A549 (cell line): ENCODE measurements around the gene KCNE2. TPM values are rescaled to one million over a fixed set of nuclear protein-coding genes. Genes with fewer than 3 reads are reported as not detected.

Experiments used
- ATAC-seq, 2 experiments: fragments of 200-7000 bp in 1 of 2; fragments of >200 bp in 1 of 2; cut with Nextera tagmentation in 1 of 2; cut with Tn5 transposase in 1 of 2; 3 replicates each; pipeline versions ENCODE4 v1.8.0 to v1.9.1; 2018 to 2020; ENCODE audit warnings: mild to moderate bottlenecking in 1 of 2, moderate library complexity in 1 of 2
- CTCF ChIA-PET: fragments of 300-600 bp; sonication (Branson Sonifier 250); formaldehyde crosslinking; extraction: SDS; loops from one replicate; lab custom pipeline; 2021; ENCODE audit warnings: antibody characterized with exemption, inconsistent platforms; lab: Yijun Ruan, JAX
- POLR2A ChIA-PET: fragments of 350-600 bp; formaldehyde crosslinking; extraction: SDS; loops from one replicate; lab custom pipeline; 2021; ENCODE audit warnings: antibody characterized with exemption, inconsistent platforms; lab: Yijun Ruan, JAX
- DNase-seq, 2 experiments: peaks; one replicate each; pipeline versions ENCODE4 v3.0.0 to v3.0.0-alpha.2; 2011 to 2016; ENCODE audit warnings: low read depth in 1 of 2, low spot score in 1 of 2
- FAIRE-seq: peaks from 2 replicates; lab custom pipeline; 2011; peaks lifted over from hg19 to GRCh38; lab: Jason Lieb, UNC
- H3K27ac ChIP-seq, 2 experiments: fragments of >200 bp; sonication (Bioruptor Twin); formaldehyde crosslinking; 3 replicates each; pipeline ENCODE4 v1.5.1; 2016 to 2017
- H3K4me1 ChIP-seq: fragments of >200 bp; sonication (Bioruptor Twin); formaldehyde crosslinking; 3 replicates; pipeline ENCODE4 v1.6.1; 2016
- H3K4me2 ChIP-seq: fragments of >200 bp; sonication (Bioruptor Twin); formaldehyde crosslinking; 3 replicates; pipeline ENCODE4 v1.6.1; 2016
- H3K4me3 ChIP-seq: fragments of >200 bp; sonication (Bioruptor Twin); formaldehyde crosslinking; 3 replicates; pipeline ENCODE4 v1.5.1; 2016
- H3K9me3 ChIP-seq: fragments of >200 bp; sonication (Bioruptor Twin); formaldehyde crosslinking; 3 replicates; pipeline ENCODE4 v1.6.1; 2016
- ATOH8 ChIP-seq: fragments of 250-450 bp; sonication (Bioruptor Pico); IDR thresholded peaks from 2 replicates; pipeline ENCODE4 v1.5.0; 2020; ENCODE audit warnings: low read depth, mild to moderate bottlenecking, moderate library complexity
- BCL3 ChIP-seq: fragments of >200 bp; sonication (Bioruptor Twin); formaldehyde crosslinking; IDR thresholded peaks from 3 replicates; pipeline ENCODE4 v1.6.1; 2016
- BHLHE40 ChIP-seq: IDR thresholded peaks from 2 replicates; pipeline ENCODE4 v1.6.1; 2012; ENCODE audit warnings: low read depth, low read length, inconsistent platforms
- CTCF ChIP-seq: fragments of >200 bp; sonication (Bioruptor Twin); formaldehyde crosslinking; IDR thresholded peaks from 3 replicates; pipeline ENCODE4 v1.5.1; 2016
- E2F6 ChIP-seq: IDR thresholded peaks from 2 replicates; pipeline ENCODE4 v1.6.1; 2012; ENCODE audit warnings: low read depth, borderline replicate concordance
- EHF ChIP-seq: fragments of 250-450 bp; sonication (Bioruptor Pico); IDR thresholded peaks from 2 replicates; pipeline ENCODE4 v1.5.0; 2020; ENCODE audit warnings: mild to moderate bottlenecking
- ESRRA ChIP-seq: fragments of 150-350 bp; IDR thresholded peaks from 2 replicates; pipeline ENCODE4 v1.6.1; 2014; ENCODE audit warnings: mild to moderate bottlenecking, low read length, borderline replicate concordance
- FOSL2 ChIP-seq, 2 experiments: fragments of 450-650 bp in 1 of 2; fragments of >200 bp in 1 of 2; sonication (Bioruptor Twin) in 1 of 2; formaldehyde crosslinking; IDR thresholded peaks; 2 replicates each; pipeline versions ENCODE4 v1.5.0 to v1.6.1; 2016 to 2020; ENCODE audit warnings: mild to moderate bottlenecking in 1 of 2, moderate library complexity in 1 of 2
- FOXS1 ChIP-seq: fragments of 250-450 bp; sonication (Bioruptor Pico); IDR thresholded peaks from 2 replicates; pipeline ENCODE4 v1.5.0; 2020; ENCODE audit warnings: mild to moderate bottlenecking, moderate library complexity
- HMGXB4 ChIP-seq: fragments of 250-450 bp; sonication (Bioruptor Pico); IDR thresholded peaks from 2 replicates; pipeline ENCODE4 v1.5.0; 2021; ENCODE audit warnings: mild to moderate bottlenecking, moderate library complexity, borderline replicate concordance
- HOXA7 ChIP-seq: fragments of 250-450 bp; sonication (Bioruptor Pico); IDR thresholded peaks from 2 replicates; pipeline ENCODE4 v1.5.0; 2020; ENCODE audit warnings: mild to moderate bottlenecking, moderate library complexity
- HOXB13 ChIP-seq: fragments of 250-450 bp; sonication (Bioruptor Pico); IDR thresholded peaks from 2 replicates; pipeline ENCODE4 v1.5.0; 2020; ENCODE audit warnings: low read depth, mild to moderate bottlenecking, moderate library complexity
- JUN ChIP-seq, 2 experiments: fragments of >200 bp; sonication (Bioruptor Twin); formaldehyde crosslinking; IDR thresholded peaks; 2 replicates in 1 of 2; 3 replicates in 1 of 2; pipeline ENCODE4 v1.6.1; 2016 to 2017
- MAZ ChIP-seq: fragments of 150-350 bp; IDR thresholded peaks from 2 replicates; pipeline ENCODE4 v1.6.1; 2014; ENCODE audit warnings: antibody characterized with exemption, low read depth, low read length, borderline replicate concordance
- NPAS2 ChIP-seq: fragments of 250-450 bp; sonication (Bioruptor Pico); IDR thresholded peaks from 2 replicates; pipeline ENCODE4 v1.8.0; 2022; ENCODE audit warnings: mild to moderate bottlenecking, moderate library complexity, borderline replicate concordance
- NR3C1 ChIP-seq: fragments of >200 bp; sonication (Bioruptor Twin); formaldehyde crosslinking; IDR thresholded peaks from 3 replicates; pipeline ENCODE4 v1.6.1; 2017
- PBX3 ChIP-seq: IDR thresholded peaks from 2 replicates; pipeline ENCODE4 v1.6.1; 2012
- POLR2A ChIP-seq: IDR thresholded peaks from 2 replicates; pipeline ENCODE4 v1.6.1; 2012; ENCODE audit warnings: mild to moderate bottlenecking, low read length
- SMC3 ChIP-seq: fragments of >200 bp; sonication (Bioruptor Twin); formaldehyde crosslinking; IDR thresholded peaks from 3 replicates; pipeline ENCODE4 v1.6.1; 2018; ENCODE audit warnings: inconsistent platforms
- SREBF2 ChIP-seq: fragments of 450-650 bp; IDR thresholded peaks from 2 replicates; pipeline ENCODE4 v1.6.1; 2014; ENCODE audit warnings: mild to moderate bottlenecking, moderate library complexity
- ZFP36 ChIP-seq: fragments of 450-650 bp; IDR thresholded peaks from 2 replicates; pipeline ENCODE4 v1.6.1; 2014; ENCODE audit warnings: borderline replicate concordance; ENCODE audit not compliant: partially characterized antibody
- ZSCAN20 ChIP-seq: fragments of 250-450 bp; sonication (Bioruptor Pico); IDR thresholded peaks from 2 replicates; pipeline ENCODE4 v1.8.0; 2022; ENCODE audit warnings: mild to moderate bottlenecking, moderate library complexity
- WGBS: methylation state at CpG from one replicate; pipeline ENCODE4 v1.1.6; 2017; ENCODE audit errors: missing lambda C conversion rate; 5-methylcytosine and 5-hydroxymethylcytosine counted together
- polyA plus RNA-seq, 4 experiments: library from polyadenylated mRNA; depleted of rRNA in 3 of 4; stranded (reverse); fragments of >200 nt; fragmentation: RNase III in 1 of 4; extraction: RNeasy Plus Mini Kit Qiagen cat#74134 plus additional on column Dnase treatment in 1 of 4; gene quantifications; 2 replicates in 3 of 4; 3 replicates in 1 of 4; pipeline ENCODE4 v1.2.3, GENCODE V29; 2011 to 2017

KCNE2 gene
- polyA plus RNA-seq, 2 of the 4 experiments (the other 2 are of a cell fraction): not detected

GRCh38 chr21:34320011-34320410 lies 43.8 kb upstream of the KCNE2 start (continued):
- no peak for TF ChIP-seq HMGXB4 (CRISPR knock-in tag)
- no peak for TF ChIP-seq HOXA7
- no peak for TF ChIP-seq PBX3
- TF ChIP-seq FOSL2 (IDR thresholded peaks at IDR 0.05): no peak
- TF ChIP-seq FOSL2 (CRISPR knock-in tag; IDR thresholded peaks at IDR 0.05): no peak
- TF ChIP-seq, all 56 proteins: peak for 0

GRCh38 chr21:34330055-34330454 lies 33.8 kb upstream of the KCNE2 start:
- ChIA-PET CTCF (interaction anchor here (1.3 to 2.6 kb wide), 2 partner anchors 17 to 406 kb away, joined by 4 to 8 read pairs; no protein-coding TSS in a partner anchor), POLR2A (no interaction called here)
- H3K4me2 ChIP-seq: no peak overlapping the region
- TF ChIP-seq HMGXB4 (CRISPR knock-in tag) (no peak), E2F6 (no peak), SMC3 (no peak), ZSCAN20 (CRISPR knock-in tag) (no peak), MAZ (no peak)
- FAIRE-seq (no peak), ATAC-seq (peak in 1 of 2 experiments; percentile 57; a peak in 3 of 6 replicates), DNase-seq (peak in 1 of 2 experiments; percentile 38)
- no peaks in the 10 kb centered on the region for H3K4me1 ChIP-seq
- WGBS: 47% methylated on average over 8 of the region's 8 CpGs
- no peak overlapping the region for H3K4me3 ChIP-seq
- H3K27ac ChIP-seq: no peak overlapping the region
- no peaks in the 10 kb centered on the region for H3K9me3 ChIP-seq

- POLR2A ChIA-PET: no interaction called here
- TF ChIP-seq ATOH8 (CRISPR knock-in tag) (no peak), ZFP36 (no peak), POLR2A (no peak), BCL3 (no peak), JUN (IDR thresholded peaks at IDR 0.05) (no peak), FOXS1 (no peak), NPAS2 (no peak), NR3C1 (no peak), EHF (CRISPR knock-in tag) (no peak), HOXB13 (CRISPR knock-in tag) (no peak), BHLHE40 (no peak), ESRRA (no peak), ZSCAN20 (CRISPR knock-in tag) (no peak), CTCF (no peak), SREBF2 (no peak), HMGXB4 (CRISPR knock-in tag) (no peak), MAZ (no peak)
- ATAC-seq (no peak), DNase-seq (no peak), FAIRE-seq (no peak)
- CTCF ChIA-PET: interaction anchor here (1.3 to 1.4 kb wide), 2 partner anchors 19 to 407 kb away, joined by 3 read pairs; no protein-coding TSS in a partner anchor
- Histone ChIP-seq H3K4me2 (no peak overlapping the region), H3K4me3 (no peak overlapping the region), H3K4me1 (no peaks in the 10 kb centered on the region), H3K27ac (no peak overlapping the region), H3K9me3 (no peaks in the 10 kb centered on the region)
- 44% methylated on average over 5 of the region's 5 CpGs for WGBS
These were observed 32.1 kb upstream of the KCNE2 start for GRCh38 chr21:34331726-34332125.
